ENCODE data around the gene LMLN.

- TF ChIP-seq CTCF (conservative IDR thresholded peaks at IDR 0.05; ENCODE audit: low read length) = no peak
- TF ChIP-seq EZH2phosphoT487 (IDR thresholded peaks at IDR 0.05; ENCODE audit: borderline replicate concordance, low read depth, low read length) = no peak
Measured at GRCh38 chr3:198043119-198043518, 83.1 kb downstream of the LMLN start.

Measured in OCI-LY7 (cell line).